ENCODE results near the gene ADARB1.

ADARB1 gene

GRCh38 chr21:45039317-45040156, 34.8 kb upstream of the ADARB1 start:
- DNase-seq (ENCODE audit: low read depth), result no peak
- no peak for TF ChIP-seq CTCF (IDR thresholded peaks at IDR 0.05; ENCODE audit: low read depth, low read length)
- no peak for TF ChIP-seq MYC (IDR thresholded peaks at IDR 0.05; ENCODE audit: low read depth, low read length)
- no peak for TF ChIP-seq POLR2A (IDR thresholded peaks at IDR 0.05; ENCODE audit: extremely low read depth, insufficient read length)
- H3K4me3 ChIP-seq (ENCODE audit: low read depth, low read length), result no peak overlapping the region

DNA sequence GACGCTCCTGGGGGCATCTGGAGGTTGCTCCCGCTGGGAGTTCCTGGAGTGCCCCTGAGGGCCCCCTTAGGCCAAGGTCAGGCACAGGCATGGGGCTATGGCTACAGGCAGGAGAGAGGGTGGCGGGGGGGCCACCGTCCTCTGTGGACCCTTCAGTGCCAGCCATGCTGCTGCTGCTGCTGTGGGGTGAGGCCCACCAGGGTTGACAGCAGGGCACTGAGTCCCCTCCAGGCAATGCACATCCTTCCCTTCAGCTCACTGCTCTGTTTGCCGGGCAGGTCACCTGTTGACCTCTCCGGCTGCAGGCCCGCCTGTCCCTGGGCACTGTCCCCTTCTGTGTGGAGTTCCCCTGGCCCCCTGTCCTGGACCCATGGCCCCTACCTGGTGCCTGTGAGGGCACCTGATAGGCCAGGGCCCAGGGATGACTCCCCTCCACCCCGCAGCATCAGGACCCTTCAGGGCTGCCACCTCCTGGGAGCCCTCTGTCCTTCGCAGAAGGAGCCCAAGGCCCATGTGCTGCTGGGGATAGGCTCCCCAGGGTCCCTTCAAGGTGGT, 34.1 kb upstream of the ADARB1 start:
- TF ChIP-seq MYC (IDR thresholded peaks at IDR 0.05; ENCODE audit: low read depth, low read length) (no peak), CTCF (IDR thresholded peaks at IDR 0.05; ENCODE audit: low read depth, low read length) (no peak), POLR2A (IDR thresholded peaks at IDR 0.05; ENCODE audit: extremely low read depth, insufficient read length) (no peak), MAX (IDR thresholded peaks at IDR 0.05; ENCODE audit: low read depth, low read length) (no peak)
- no peak for DNase-seq (ENCODE audit: low read depth)
- no peak overlapping the region for H3K4me3 ChIP-seq (ENCODE audit: low read depth, low read length)

- TF ChIP-seq CTCF (IDR thresholded peaks at IDR 0.05; ENCODE audit: low read depth, low read length) (no peak), MYC (IDR thresholded peaks at IDR 0.05; ENCODE audit: low read depth, low read length) (no peak), MAX (IDR thresholded peaks at IDR 0.05; ENCODE audit: low read depth, low read length) (no peak), POLR2A (IDR thresholded peaks at IDR 0.05; ENCODE audit: extremely low read depth, insufficient read length) (no peak)
- H3K4me3 ChIP-seq (ENCODE audit: low read depth, low read length), result no peak overlapping the region
- no peak for DNase-seq (ENCODE audit: low read depth)
Observed at GRCh38 chr21:45040739-45041138, 33.6 kb upstream of the ADARB1 start.

GRCh38 chr21:45041351-45041805, 33.0 kb upstream of the ADARB1 start:
- H3K4me3 ChIP-seq (ENCODE audit: low read depth, low read length), result no peak overlapping the region
- TF ChIP-seq MAX (IDR thresholded peaks at IDR 0.05; ENCODE audit: low read depth, low read length) (no peak), MYC (IDR thresholded peaks at IDR 0.05; ENCODE audit: low read depth, low read length) (no peak), POLR2A (IDR thresholded peaks at IDR 0.05; ENCODE audit: extremely low read depth, insufficient read length) (no peak), CTCF (IDR thresholded peaks at IDR 0.05; ENCODE audit: low read depth, low read length) (no peak)
- peak; percentile 84 for DNase-seq (ENCODE audit: low read depth)

DNA sequence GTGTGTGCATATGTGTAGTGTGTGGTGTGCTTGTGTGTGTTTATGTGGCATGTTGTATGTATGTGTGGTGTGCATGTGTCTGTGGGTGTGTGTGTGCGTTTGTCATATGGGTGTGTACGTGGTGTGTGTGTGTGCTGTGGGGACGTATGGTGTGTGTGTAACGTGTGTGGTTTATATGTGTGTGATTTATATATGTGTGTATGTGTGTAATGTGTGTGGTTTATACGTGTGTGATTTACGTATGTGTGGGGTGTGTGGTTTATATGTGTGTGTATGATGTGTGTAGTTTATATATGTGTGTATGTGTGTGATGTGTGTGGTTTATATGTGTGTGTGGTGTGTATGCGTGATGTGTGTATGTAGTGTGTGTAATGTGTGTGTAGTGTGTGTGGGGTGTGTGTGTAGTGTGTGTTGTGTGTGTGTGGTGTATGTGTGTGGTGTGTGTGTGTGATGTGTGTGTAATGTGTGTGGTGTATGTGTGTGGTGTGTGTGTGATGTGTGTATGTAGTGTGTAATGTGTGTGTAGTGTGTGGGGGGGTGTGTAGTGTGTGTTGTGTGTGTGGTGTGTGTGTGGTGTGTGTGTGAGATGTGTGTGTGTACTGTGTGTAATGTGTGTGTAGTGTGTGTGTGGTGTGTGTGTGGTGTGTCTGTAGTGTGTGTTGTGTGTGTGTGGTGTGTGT, 32.3 kb upstream of the ADARB1 start:
- no peak for DNase-seq (ENCODE audit: low read depth)
- no peak overlapping the region for H3K4me3 ChIP-seq (ENCODE audit: low read depth, low read length)
- TF ChIP-seq CTCF (IDR thresholded peaks at IDR 0.05; ENCODE audit: low read depth, low read length), result no peak
- no peak for TF ChIP-seq MAX (IDR thresholded peaks at IDR 0.05; ENCODE audit: low read depth, low read length)
- no peak for TF ChIP-seq MYC (IDR thresholded peaks at IDR 0.05; ENCODE audit: low read depth, low read length)
- no peak for TF ChIP-seq POLR2A (IDR thresholded peaks at IDR 0.05; ENCODE audit: extremely low read depth, insufficient read length)

Data from NB4 (cell line).